ENCODE data around the gene CD19.

- no peak for TF ChIP-seq POLR2AphosphoS5 (IDR thresholded peaks at IDR 0.05; ENCODE audit: low read depth, low read length)
- no peak for TF ChIP-seq TAF1 (IDR thresholded peaks at IDR 0.05; ENCODE audit: borderline replicate concordance, insufficient read depth, low read length)
These were observed 26.4 kb downstream of the CD19 start for GRCh38 chr16:28958216-28958615.
